Stomach smooth muscle (tissue), 2 donors: ENCODE results near the gene SLC39A12.
"Not testable (repeated sequence)": the region's sequence is repeated elsewhere in the genome, so short reads cannot be mapped to it uniquely, and the experiment has no call there.

ENCODE experiments used
- H3K27ac ChIP-seq: one replicate; pipeline ENCODE4 v1.7.0; 2013; ENCODE audit warnings: mild to moderate bottlenecking, low read length, inconsistent platforms
- H3K27me3 ChIP-seq, 2 donors: one replicate each; pipeline ENCODE4 v1.7.0; 2013; ENCODE audit warnings: low read length in 2 of 2; ENCODE audit not compliant: insufficient read depth in 2 of 2, control insufficient read depth in 1 of 2
- H3K36me3 ChIP-seq, 2 donors: one replicate each; pipeline ENCODE4 v1.7.0; 2013; ENCODE audit warnings: low read length in 2 of 2; ENCODE audit not compliant: control insufficient read depth in 2 of 2, insufficient read depth in 2 of 2
- H3K4me1 ChIP-seq: one replicate; pipeline ENCODE4 v1.7.0; 2013; ENCODE audit warnings: low read length; ENCODE audit not compliant: control insufficient read depth, insufficient read depth
- H3K4me3 ChIP-seq, 2 donors: one replicate each; pipeline ENCODE4 v1.7.0; 2013; ENCODE audit warnings: low read length in 2 of 2
- H3K9ac ChIP-seq, 2 donors: one replicate each; pipeline ENCODE4 v1.7.0; 2013; ENCODE audit warnings: low read length in 2 of 2, mild to moderate bottlenecking in 1 of 2
- H3K9me3 ChIP-seq, 2 donors: one replicate each; pipeline ENCODE4 v1.7.0; 2013; ENCODE audit warnings: low read length in 2 of 2; ENCODE audit not compliant: control insufficient read depth in 2 of 2
- donor health status: healthy.
- donor health status: Pancreatic carcinoma.

SLC39A12 gene

DNA sequence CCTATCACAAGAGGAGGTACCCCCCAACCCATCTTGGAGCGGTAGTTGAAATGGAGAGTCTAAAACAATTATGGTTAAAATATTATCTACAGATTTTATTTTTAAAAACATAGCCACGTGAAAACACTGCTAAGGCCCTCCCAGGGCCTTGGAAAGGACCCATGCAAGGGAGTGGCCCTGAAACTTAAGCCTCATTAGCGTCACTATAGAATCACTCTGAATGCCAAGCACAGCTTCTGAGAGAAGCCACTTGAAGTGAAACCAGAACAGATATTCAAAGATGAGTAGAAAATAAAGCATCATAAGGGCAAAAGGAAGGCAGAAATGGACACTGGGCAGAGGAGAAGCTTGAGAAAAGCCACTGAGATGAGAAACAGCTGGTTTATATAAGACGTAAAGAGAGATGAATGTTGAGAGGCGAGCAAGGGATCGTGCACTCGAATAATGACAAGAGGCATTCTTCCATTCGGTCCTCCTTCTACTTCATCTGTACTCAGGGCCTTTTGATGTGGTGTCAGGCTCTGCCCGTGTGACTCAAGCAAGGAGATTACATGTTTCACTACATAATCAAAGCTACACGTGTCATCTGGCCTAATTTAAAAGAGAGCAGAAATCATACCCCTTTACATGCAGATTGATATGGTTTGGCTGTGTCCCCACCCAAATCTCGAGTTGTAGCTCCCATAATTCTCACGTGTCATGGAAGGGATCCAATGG lies 33.4 kb upstream of the SLC39A12 start:
- Histone ChIP-seq H3K36me3 (no peaks in the 10 kb centered on the region), H3K4me3 (no peak overlapping the region), H3K4me1 (peaks cover 17% of the 10 kb centered on the region), H3K27ac (no peak overlapping the region), H3K27me3 (no peaks in the 10 kb centered on the region), H3K9ac (no peak overlapping the region), H3K9me3 (no peaks in the 10 kb centered on the region)

GRCh38 chr10:17921378-17921777 lies 30.3 kb upstream of the SLC39A12 start:
- Histone ChIP-seq H3K27me3 (no peaks in the 10 kb centered on the region), H3K9me3 (no peaks in the 10 kb centered on the region), H3K9ac (no peak overlapping the region), H3K4me3 (no peak overlapping the region), H3K36me3 (no peaks in the 10 kb centered on the region), H3K4me1 (peaks cover 5% of the 10 kb centered on the region), H3K27ac (no peak overlapping the region)

- no peak overlapping the region for H3K27ac ChIP-seq
- peaks cover 5% of the 10 kb centered on the region for H3K4me1 ChIP-seq
- no peak overlapping the region for H3K9ac ChIP-seq
- no peak overlapping the region for H3K4me3 ChIP-seq
- no peaks in the 10 kb centered on the region for H3K9me3 ChIP-seq
- no peaks in the 10 kb centered on the region for H3K36me3 ChIP-seq
- no peaks in the 10 kb centered on the region for H3K27me3 ChIP-seq
Measured at GRCh38 chr10:17923728-17924127, 28.0 kb upstream of the SLC39A12 start.

DNA sequence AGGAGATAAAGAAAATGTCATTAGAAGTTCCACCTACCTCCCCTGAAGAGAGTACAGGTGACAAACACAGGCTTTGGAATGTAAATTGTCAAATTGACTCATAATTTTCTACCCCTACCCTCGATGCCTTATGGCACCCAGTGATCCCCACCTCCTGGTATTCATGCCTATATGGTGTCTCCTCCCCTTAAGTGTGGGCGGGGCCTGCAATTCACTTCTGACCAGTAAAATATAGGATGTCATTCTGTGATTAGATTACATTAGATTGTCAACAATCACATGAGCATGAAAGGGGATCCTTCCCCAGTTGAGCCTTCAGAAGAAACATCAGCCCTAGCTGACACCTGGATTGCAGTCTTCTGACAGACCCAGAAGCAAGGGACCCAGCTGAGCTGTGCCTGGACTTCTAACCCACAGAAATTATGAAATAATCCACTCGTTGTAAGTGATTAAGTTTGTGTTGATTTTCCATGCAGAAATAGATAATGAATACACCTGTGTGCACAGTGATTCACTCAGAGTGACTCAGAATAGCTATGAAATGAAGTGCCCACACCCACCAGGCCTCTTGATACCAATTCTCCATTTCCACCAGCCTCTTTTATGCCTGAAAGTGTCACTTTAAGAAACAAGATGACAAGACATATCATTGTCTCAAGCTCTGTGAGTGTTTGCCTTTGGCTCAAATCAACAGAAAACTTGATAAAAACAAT lies 8.5 kb upstream of the SLC39A12 start:
- no peak overlapping the region for H3K9ac ChIP-seq
- no peak overlapping the region for H3K4me3 ChIP-seq
- no peaks in the 10 kb centered on the region for H3K27me3 ChIP-seq
- no peaks in the 10 kb centered on the region for H3K4me1 ChIP-seq
- no peak overlapping the region for H3K27ac ChIP-seq
- no peaks in the 10 kb centered on the region for H3K36me3 ChIP-seq
- H3K9me3 ChIP-seq, result peaks cover 5% of the 10 kb centered on the region in 2 donors

GRCh38 chr10:17950269-17950668 lies 1.4 kb upstream of the SLC39A12 start:
- not testable (repeated sequence) for H3K4me1 ChIP-seq, H3K27ac ChIP-seq, H3K36me3 ChIP-seq, H3K27me3 ChIP-seq, H3K4me3 ChIP-seq, H3K9me3 ChIP-seq, H3K9ac ChIP-seq

DNA sequence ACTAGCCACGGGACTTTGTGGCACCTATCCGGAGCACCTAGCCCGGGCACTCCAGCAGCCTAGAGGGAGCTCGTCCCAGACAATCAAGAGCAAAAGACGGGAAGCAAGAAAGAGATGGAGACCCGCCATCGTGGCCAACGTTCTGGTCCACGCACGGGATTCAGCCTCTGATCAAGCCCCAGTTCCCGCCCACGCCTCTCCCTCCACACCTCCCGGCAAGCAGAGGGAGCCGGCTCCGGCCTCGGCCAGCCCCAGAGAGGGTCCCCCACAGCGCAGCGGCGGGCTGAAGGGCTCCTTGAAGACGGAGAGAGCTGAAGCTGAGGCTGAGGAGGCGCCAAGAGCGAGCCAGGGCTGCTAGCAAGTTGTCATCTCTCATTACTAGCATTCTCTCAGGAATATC lies 992 bp upstream of the SLC39A12 start:
- Histone ChIP-seq H3K27ac (no peak overlapping the region), H3K36me3 (no peaks in the 10 kb centered on the region), H3K27me3 (no peaks in the 10 kb centered on the region), H3K4me3 (no peak overlapping the region), H3K4me1 (no peaks in the 10 kb centered on the region), H3K9ac (no peak overlapping the region), H3K9me3 (no peaks in the 10 kb centered on the region)

DNA sequence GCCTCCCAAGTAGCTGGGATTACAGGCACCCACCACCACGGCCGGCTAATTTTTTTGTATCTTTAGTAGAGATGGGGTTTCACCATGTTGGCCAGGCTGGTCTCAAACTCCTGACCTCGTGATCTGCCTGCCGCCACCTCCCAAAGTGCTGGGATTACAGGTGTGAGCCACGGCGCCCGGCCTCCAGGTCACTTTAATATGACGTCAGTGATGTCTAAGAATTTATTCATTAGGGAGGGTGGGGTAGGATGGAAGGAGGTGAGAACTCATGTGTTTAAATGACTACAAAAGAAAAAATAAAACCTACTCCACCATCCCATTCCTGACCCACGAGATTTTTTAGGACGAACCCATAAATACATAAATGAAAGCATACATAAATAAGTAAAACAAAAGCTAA lies 2.7 kb downstream of the SLC39A12 start:
- H3K27ac ChIP-seq, H3K36me3 ChIP-seq: not testable (repeated sequence)

DNA sequence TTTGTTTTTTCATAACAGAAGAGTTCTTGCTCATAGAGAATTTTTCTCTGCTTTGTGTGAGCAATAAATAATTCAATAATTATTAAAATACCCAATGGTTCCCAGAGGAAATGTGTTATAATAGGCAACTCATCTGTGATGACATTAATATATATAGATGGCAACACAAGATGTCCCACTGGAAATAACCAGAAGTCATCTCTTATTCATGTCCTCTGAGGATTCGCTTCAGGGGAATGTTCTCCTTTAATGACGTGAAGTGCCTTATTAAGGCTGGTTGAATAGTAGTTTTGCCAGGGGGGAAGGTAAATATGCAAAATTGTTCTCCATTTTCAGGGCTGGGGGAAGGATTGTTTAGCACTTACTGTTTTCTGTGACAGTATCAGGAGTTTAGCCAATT lies 3.1 kb downstream of the SLC39A12 start:
- Histone ChIP-seq H3K4me3 (no peak overlapping the region), H3K9ac (no peak overlapping the region), H3K9me3 (peaks cover 0 to 1% of the 10 kb centered on the region in 2 donors), H3K4me1 (no peaks in the 10 kb centered on the region), H3K27me3 (no peaks in the 10 kb centered on the region), H3K27ac (no peak overlapping the region), H3K36me3 (no peaks in the 10 kb centered on the region)

More for the DNA sequence above, 2.7 kb downstream of the SLC39A12 start:
- not testable (repeated sequence) for H3K9me3 ChIP-seq, H3K27me3 ChIP-seq, H3K9ac ChIP-seq, H3K4me1 ChIP-seq, H3K4me3 ChIP-seq

- Histone ChIP-seq H3K4me3 (no peak overlapping the region), H3K36me3 (no peaks in the 10 kb centered on the region), H3K27me3 (no peaks in the 10 kb centered on the region), H3K4me1 (no peaks in the 10 kb centered on the region), H3K9ac (no peak overlapping the region), H3K9me3 (peaks cover 0 to 5% of the 10 kb centered on the region in 2 donors), H3K27ac (no peak overlapping the region)
Measured at GRCh38 chr10:17958049-17958448, 6.3 kb downstream of the SLC39A12 start.

DNA sequence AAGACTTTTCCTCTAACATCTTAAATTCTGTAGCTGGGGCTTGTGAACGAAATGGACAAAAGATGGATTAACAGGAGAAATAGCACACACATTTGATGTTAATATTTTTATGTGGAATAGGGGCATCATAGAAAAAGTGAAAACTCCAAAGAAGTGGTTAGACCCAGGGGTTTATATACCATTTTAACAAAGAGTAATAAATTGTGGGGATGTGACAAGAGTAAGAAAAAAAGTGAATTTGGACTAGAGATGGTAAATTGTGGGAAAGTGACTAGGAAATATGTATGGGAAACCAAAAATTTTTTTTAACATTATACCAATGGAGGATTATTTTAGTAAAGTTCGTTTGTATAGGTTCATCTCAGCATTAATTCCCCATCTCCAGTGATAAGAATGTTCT lies 8.2 kb downstream of the SLC39A12 start:
- H3K4me1 ChIP-seq, result no peaks in the 10 kb centered on the region
- no peaks in the 10 kb centered on the region for H3K27me3 ChIP-seq
- H3K36me3 ChIP-seq, result no peaks in the 10 kb centered on the region
- H3K4me3 ChIP-seq, result no peak overlapping the region
- peaks cover 0 to 5% of the 10 kb centered on the region in 2 donors for H3K9me3 ChIP-seq
- H3K27ac ChIP-seq, result no peak overlapping the region
- H3K9ac ChIP-seq, result no peak overlapping the region
